T-helper 2 cell treated with Interferon-gamma antibody and Interleukin-4, amounts not matched to agents 100 ng/mL and 5 ng/mL, for 36 hours (primary cell): ENCODE results near the gene LCOR. TPM values are rescaled to one million over a fixed set of nuclear protein-coding genes. Genes with fewer than 3 reads are reported as not detected.
"Not testable (repeated sequence)": the region's sequence is repeated elsewhere in the genome, so short reads cannot be mapped to it uniquely, and the experiment has no call there.

Experiments used
- intact Hi-C: fragments of 100-400 bp; cut with micrococcal nuclease; formaldehyde crosslinking; loops from one replicate; pipeline ENCODE4 v1.15.1; 2023
- total RNA-seq: library from RNA; stranded (reverse); gene quantifications from 2 replicates; pipeline ENCODE4 v1.2.3, GENCODE V29; 2022

LCOR gene
- total RNA-seq, 1 donor from 2014 or later = 31.4 TPM

- intact Hi-C loops = loop anchor here (5.0 kb wide), 1 partner anchor 261 kb away; no protein-coding TSS in a partner anchor
Measured at GRCh38 chr10:97028126-97028831, 196.2 kb downstream of the LCOR start.

GRCh38 chr10:97028832-97029178 is 196.7 kb downstream of the LCOR start:
- intact Hi-C loops = loop anchor here (5.0 kb wide), 1 partner anchor 262 kb away; no protein-coding TSS in a partner anchor

GRCh38 chr10:97029271-97029670 is 197.2 kb downstream of the LCOR start:
- intact Hi-C loops = loop anchor here (5.0 kb wide), 1 partner anchor 262 kb away; no protein-coding TSS in a partner anchor

- intact Hi-C loops = no loop called here
Measured at GRCh38 chr10:97030894-97031293, 198.8 kb downstream of the LCOR start.

- intact Hi-C loops = no loop called here
Measured at GRCh38 chr10:97031459-97031858, 199.4 kb downstream of the LCOR start.

- intact Hi-C loops = no loop called here
Measured at GRCh38 chr10:97032624-97033023, 200.5 kb downstream of the LCOR start.

GRCh38 chr10:97033841-97034240 is 201.7 kb downstream of the LCOR start:
- intact Hi-C loops = not testable (repeated sequence)

GRCh38 chr10:97034301-97034700 is 202.2 kb downstream of the LCOR start:
- intact Hi-C loops = no loop called here

GRCh38 chr10:97034958-97035769 is 203.1 kb downstream of the LCOR start:
- intact Hi-C loops = no loop called here

GRCh38 chr10:97037365-97038361 is 205.6 kb downstream of the LCOR start:
- intact Hi-C loops = no loop called here

- intact Hi-C loops = no loop called here
Measured at GRCh38 chr10:97038688-97039087, 206.6 kb downstream of the LCOR start.

GRCh38 chr10:97039538-97040247 is 207.6 kb downstream of the LCOR start:
- intact Hi-C loops = no loop called here

GRCh38 chr10:97040248-97040584 is 208.1 kb downstream of the LCOR start:
- intact Hi-C loops = no loop called here

- intact Hi-C loops = no loop called here
Measured at GRCh38 chr10:97040706-97041105, 208.6 kb downstream of the LCOR start.

- intact Hi-C loops = no loop called here
Measured at GRCh38 chr10:97042081-97042480, 210.0 kb downstream of the LCOR start.

- intact Hi-C loops = no loop called here
Measured at GRCh38 chr10:97042716-97043562, 210.8 kb downstream of the LCOR start.

- intact Hi-C loops = no loop called here
Measured at GRCh38 chr10:97043563-97043855, 211.4 kb downstream of the LCOR start.
